GM23338 (cell line): ENCODE measurements around the gene NME1. TPM values are rescaled to one million over a fixed set of nuclear protein-coding genes. Genes with fewer than 3 reads are reported as not detected.

Source experiments
- ATAC-seq: fragments of 200-7000 bp; cut with Tn5 transposase; 3 replicates; pipeline ENCODE4 v1.9.1; 2020
- DNase-seq: peaks from one replicate; pipeline ENCODE4 v3.0.0-alpha.2; 2015; ENCODE audit warnings: low spot score
- H2AFZ ChIP-seq: fragments of 200-600 bp; sonication (generic); 2 replicates; pipeline ENCODE4 v1.8.0; 2016; ENCODE audit warnings: antibody characterized with exemption, mild to moderate bottlenecking, moderate library complexity
- H3F3A ChIP-seq: fragments of 200-600 bp; sonication (generic); replicated peaks from 2 replicates; pipeline ENCODE4 v1.8.0; 2017; ENCODE audit warnings: antibody characterized with exemption, mixed run types, low read depth
- H3K27ac ChIP-seq: fragments of 200-600 bp; sonication (generic); 2 replicates; pipeline ENCODE4 v1.6.1; 2016; ENCODE audit warnings: low read depth
- H3K27me3 ChIP-seq: fragments of 200-600 bp; sonication (generic); 2 replicates; pipeline ENCODE4 v1.8.0; 2016; ENCODE audit warnings: mild to moderate bottlenecking, mixed run types, moderate library complexity; ENCODE audit not compliant: insufficient read depth
- H3K36me3 ChIP-seq: fragments of 200-600 bp; sonication (generic); 2 replicates; pipeline ENCODE4 v1.8.0; 2016; ENCODE audit warnings: mild to moderate bottlenecking; ENCODE audit not compliant: insufficient read depth
- H3K4me1 ChIP-seq: fragments of 200-600 bp; sonication (generic); 2 replicates; pipeline ENCODE4 v1.8.0; 2016; ENCODE audit warnings: mild to moderate bottlenecking, moderate library complexity; ENCODE audit not compliant: insufficient read depth
- H3K4me2 ChIP-seq: fragments of 200-600 bp; sonication (generic); 2 replicates; pipeline ENCODE4 v1.7.1; 2017; ENCODE audit warnings: mixed run types
- H3K4me3 ChIP-seq: fragments of 200-600 bp; sonication (generic); 2 replicates; pipeline ENCODE4 v1.6.1; 2016; ENCODE audit warnings: mixed run types
- H3K79me2 ChIP-seq: fragments of 200-600 bp; sonication (generic); replicated peaks from 2 replicates; pipeline ENCODE4 v1.8.0; 2017; ENCODE audit warnings: mild to moderate bottlenecking; ENCODE audit not compliant: insufficient read depth
- H3K9me2 ChIP-seq: fragments of 200-600 bp; sonication (generic); 2 replicates; pipeline ENCODE4 v1.8.0; 2017; ENCODE audit not compliant: insufficient read depth
- H4K20me1 ChIP-seq: fragments of 200-600 bp; sonication (generic); replicated peaks from 2 replicates; pipeline ENCODE4 v1.8.0; 2017; ENCODE audit warnings: mild to moderate bottlenecking; ENCODE audit not compliant: insufficient read depth
- H3K27ac Mint-ChIP-seq: 2 replicates; pipeline ENCODE4 v1.8.0; 2020; ENCODE audit warnings: inconsistent platforms, mild to moderate bottlenecking, moderate library complexity, mixed read lengths
- H3K27me3 Mint-ChIP-seq: 3 replicates; pipeline ENCODE4 v1.8.0; 2022; ENCODE audit warnings: low read depth, mild to moderate bottlenecking, moderate library complexity, mixed read lengths, inconsistent platforms; ENCODE audit not compliant: insufficient read depth, poor library complexity
- H3K36me3 Mint-ChIP-seq: 3 replicates; pipeline ENCODE4 v1.8.0; 2021; ENCODE audit warnings: low read depth, mild to moderate bottlenecking, inconsistent platforms, moderate library complexity, mixed read lengths
- H3K4me1 Mint-ChIP-seq: 3 replicates; pipeline ENCODE4 v1.8.0; 2020; ENCODE audit warnings: mild to moderate bottlenecking, inconsistent platforms, mixed read lengths
- H3K4me3 Mint-ChIP-seq: 3 replicates; pipeline ENCODE4 v1.8.0; 2021; ENCODE audit warnings: moderate library complexity, mild to moderate bottlenecking, inconsistent platforms, mixed read lengths
- H3K9me3 Mint-ChIP-seq: 3 replicates; pipeline ENCODE4 v1.8.0; 2020; ENCODE audit warnings: moderate library complexity, mild to moderate bottlenecking, inconsistent platforms, mixed read lengths
- EZH2 ChIP-seq: fragments of 200-600 bp; sonication (generic); IDR thresholded peaks from one replicate; pipeline ENCODE4 v1.8.0; 2017; ENCODE audit warnings: antibody characterized with exemption, mild to moderate bottlenecking, low read depth; ENCODE audit not compliant: unreplicated experiment
- NANOG ChIP-seq: IDR thresholded peaks from 2 replicates; pipeline ENCODE4 v1.6.1; 2016; ENCODE audit warnings: antibody characterized with exemption, borderline replicate concordance
- ZNF331 ChIP-seq: fragments of 250-450 bp; sonication (Bioruptor Pico); IDR thresholded peaks from 2 replicates; pipeline ENCODE4 v1.5.0; 2020; ENCODE audit warnings: low read depth, mild to moderate bottlenecking, moderate library complexity
- polyA plus RNA-seq: library from polyadenylated mRNA; unstranded; fragments of >200 nt; fragmentation: Nextera tagmentation; extraction: Ambion mirVana; gene quantifications from 2 replicates; pipeline ENCODE4 v1.2.1, GENCODE V29; 2016
- total RNA-seq: library from RNA; depleted of rRNA; stranded (reverse); fragments of >200 nt; shearing (Covaris generic); gene quantifications from 2 replicates; pipeline ENCODE4 v1.2.3, GENCODE V29; 2014
- TF ChIP-seq, protein P1 (sequence below): fragments of 250-450 bp; sonication (Bioruptor Pico); IDR thresholded peaks from 2 replicates; pipeline ENCODE4 v1.5.0; 2020; ENCODE audit warnings: mild to moderate bottlenecking, moderate library complexity

NME1 gene
- total and polyA plus RNA-seq, 2 experiments from 2014 or later: 159 to 534 TPM

- peaks cover 7% of the 10 kb centered on the region; the same call in 1 of the 2 replicates for H4K20me1 ChIP-seq
- H3K79me2 ChIP-seq: no peaks in the 10 kb centered on the region
- no peak overlapping the region for H3K27ac Mint-ChIP-seq
- peaks cover 75% of the 10 kb centered on the region for H3K36me3 Mint-ChIP-seq
- no peaks in the 10 kb centered on the region for H3F3A ChIP-seq
- no peaks in the 10 kb centered on the region for H3K27me3 ChIP-seq
- no peak for ATAC-seq
- H3K9me2 ChIP-seq: no peaks in the 10 kb centered on the region
- TF ChIP-seq, protein P1, sequence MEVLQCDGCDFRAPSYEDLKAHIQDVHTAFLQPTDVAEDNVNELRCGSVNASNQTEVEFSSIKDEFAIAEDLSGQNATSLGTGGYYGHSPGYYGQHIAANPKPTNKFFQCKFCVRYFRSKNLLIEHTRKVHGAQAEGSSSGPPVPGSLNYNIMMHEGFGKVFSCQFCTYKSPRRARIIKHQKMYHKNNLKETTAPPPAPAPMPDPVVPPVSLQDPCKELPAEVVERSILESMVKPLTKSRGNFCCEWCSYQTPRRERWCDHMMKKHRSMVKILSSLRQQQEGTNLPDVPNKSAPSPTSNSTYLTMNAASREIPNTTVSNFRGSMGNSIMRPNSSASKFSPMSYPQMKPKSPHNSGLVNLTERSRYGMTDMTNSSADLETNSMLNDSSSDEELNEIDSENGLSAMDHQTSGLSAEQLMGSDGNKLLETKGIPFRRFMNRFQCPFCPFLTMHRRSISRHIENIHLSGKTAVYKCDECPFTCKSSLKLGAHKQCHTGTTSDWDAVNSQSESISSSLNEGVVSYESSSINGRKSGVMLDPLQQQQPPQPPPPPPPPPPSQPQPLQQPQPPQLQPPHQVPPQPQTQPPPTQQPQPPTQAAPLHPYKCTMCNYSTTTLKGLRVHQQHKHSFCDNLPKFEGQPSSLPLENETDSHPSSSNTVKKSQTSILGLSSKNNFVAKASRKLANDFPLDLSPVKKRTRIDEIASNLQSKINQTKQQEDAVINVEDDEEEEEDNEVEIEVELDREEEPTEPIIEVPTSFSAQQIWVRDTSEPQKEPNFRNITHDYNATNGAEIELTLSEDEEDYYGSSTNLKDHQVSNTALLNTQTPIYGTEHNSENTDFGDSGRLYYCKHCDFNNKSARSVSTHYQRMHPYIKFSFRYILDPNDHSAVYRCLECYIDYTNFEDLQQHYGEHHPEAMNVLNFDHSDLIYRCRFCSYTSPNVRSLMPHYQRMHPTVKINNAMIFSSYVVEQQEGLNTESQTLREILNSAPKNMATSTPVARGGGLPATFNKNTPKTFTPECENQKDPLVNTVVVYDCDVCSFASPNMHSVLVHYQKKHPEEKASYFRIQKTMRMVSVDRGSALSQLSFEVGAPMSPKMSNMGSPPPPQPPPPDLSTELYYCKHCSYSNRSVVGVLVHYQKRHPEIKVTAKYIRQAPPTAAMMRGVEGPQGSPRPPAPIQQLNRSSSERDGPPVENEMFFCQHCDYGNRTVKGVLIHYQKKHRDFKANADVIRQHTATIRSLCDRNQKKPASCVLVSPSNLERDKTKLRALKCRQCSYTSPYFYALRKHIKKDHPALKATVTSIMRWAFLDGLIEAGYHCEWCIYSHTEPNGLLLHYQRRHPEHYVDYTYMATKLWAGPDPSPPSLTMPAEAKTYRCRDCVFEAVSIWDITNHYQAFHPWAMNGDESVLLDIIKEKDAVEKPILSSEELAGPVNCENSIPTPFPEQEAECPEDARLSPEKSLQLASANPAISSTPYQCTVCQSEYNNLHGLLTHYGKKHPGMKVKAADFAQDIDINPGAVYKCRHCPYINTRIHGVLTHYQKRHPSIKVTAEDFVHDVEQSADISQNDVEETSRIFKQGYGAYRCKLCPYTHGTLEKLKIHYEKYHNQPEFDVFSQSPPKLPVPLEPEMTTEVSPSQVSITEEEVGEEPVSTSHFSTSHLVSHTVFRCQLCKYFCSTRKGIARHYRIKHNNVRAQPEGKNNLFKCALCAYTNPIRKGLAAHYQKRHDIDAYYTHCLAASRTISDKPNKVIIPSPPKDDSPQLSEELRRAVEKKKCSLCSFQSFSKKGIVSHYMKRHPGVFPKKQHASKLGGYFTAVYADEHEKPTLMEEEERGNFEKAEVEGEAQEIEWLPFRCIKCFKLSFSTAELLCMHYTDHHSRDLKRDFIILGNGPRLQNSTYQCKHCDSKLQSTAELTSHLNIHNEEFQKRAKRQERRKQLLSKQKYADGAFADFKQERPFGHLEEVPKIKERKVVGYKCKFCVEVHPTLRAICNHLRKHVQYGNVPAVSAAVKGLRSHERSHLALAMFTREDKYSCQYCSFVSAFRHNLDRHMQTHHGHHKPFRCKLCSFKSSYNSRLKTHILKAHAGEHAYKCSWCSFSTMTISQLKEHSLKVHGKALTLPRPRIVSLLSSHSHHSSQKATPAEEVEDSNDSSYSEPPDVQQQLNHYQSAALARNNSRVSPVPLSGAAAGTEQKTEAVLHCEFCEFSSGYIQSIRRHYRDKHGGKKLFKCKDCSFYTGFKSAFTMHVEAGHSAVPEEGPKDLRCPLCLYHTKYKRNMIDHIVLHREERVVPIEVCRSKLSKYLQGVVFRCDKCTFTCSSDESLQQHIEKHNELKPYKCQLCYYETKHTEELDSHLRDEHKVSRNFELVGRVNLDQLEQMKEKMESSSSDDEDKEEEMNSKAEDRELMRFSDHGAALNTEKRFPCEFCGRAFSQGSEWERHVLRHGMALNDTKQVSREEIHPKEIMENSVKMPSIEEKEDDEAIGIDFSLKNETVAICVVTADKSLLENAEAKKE: no peak
- TF ChIP-seq ZNF331: no peak
- no peak overlapping the region for H3K4me2 ChIP-seq
- no peaks in the 10 kb centered on the region for H3K9me3 Mint-ChIP-seq
- H2AFZ ChIP-seq: no peak overlapping the region
- H3K4me3 Mint-ChIP-seq: no peak overlapping the region
- H3K4me3 ChIP-seq: no peak overlapping the region
- DNase-seq: no peak
- H3K36me3 ChIP-seq: peaks cover 48% of the 10 kb centered on the region
- H3K4me1 Mint-ChIP-seq: no peaks in the 10 kb centered on the region
- no peaks in the 10 kb centered on the region for H3K4me1 ChIP-seq
- peaks cover 6% of the 10 kb centered on the region for H3K27me3 Mint-ChIP-seq
- 0 out of 2 replicates have a peak overlapping the region, but pooled peaks have one; percentile 42 for H3K27ac ChIP-seq
These were observed 35.0 kb downstream of the NME1 start for GRCh38 chr17:51188271-51188833.

DNA sequence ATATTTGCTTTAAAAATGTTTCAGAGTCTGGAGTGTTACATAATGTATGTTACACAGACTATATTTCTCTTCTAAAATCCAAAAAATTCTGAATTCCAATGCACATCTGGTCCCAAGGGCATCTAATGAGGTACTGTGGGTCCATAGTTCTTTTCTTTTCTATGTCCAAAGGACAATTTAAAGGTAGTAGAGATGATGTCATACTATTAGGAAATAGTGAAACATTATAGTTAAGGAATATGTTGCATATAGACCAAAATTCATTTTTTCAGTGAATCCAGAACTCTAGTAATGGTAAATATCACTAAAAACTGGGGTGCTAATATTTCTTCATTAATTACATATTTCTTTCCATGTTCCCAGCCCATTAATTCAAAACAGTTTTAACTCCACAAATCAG, 35.8 kb downstream of the NME1 start:
- Histone ChIP-seq H3K27ac (no peak overlapping the region), H3K9me2 (no peaks in the 10 kb centered on the region), H4K20me1 (peaks cover 6% of the 10 kb centered on the region; the same call in 1 of the 2 replicates), H3K27me3 (no peaks in the 10 kb centered on the region), H3K4me2 (no peak overlapping the region), H3K36me3 (peaks cover 50% of the 10 kb centered on the region), H3F3A (no peaks in the 10 kb centered on the region), H3K4me1 (no peaks in the 10 kb centered on the region), H2AFZ (no peak overlapping the region), H3K4me3 (no peak overlapping the region), H3K79me2 (no peaks in the 10 kb centered on the region)
- H3K4me1 Mint-ChIP-seq: no peaks in the 10 kb centered on the region
- no peak overlapping the region for H3K4me3 Mint-ChIP-seq
- no peaks in the 10 kb centered on the region for H3K9me3 Mint-ChIP-seq
- peaks cover 77% of the 10 kb centered on the region for H3K36me3 Mint-ChIP-seq
- ATAC-seq (no peak), DNase-seq (no peak)
- H3K27me3 Mint-ChIP-seq: peaks cover 6% of the 10 kb centered on the region
- H3K27ac Mint-ChIP-seq: no peak overlapping the region
- TF ChIP-seq, protein P1: no peak
- TF ChIP-seq NANOG: no peak
- TF ChIP-seq EZH2: no peak
